Measurements from ENCODE around the gene SCN10A.

DNA sequence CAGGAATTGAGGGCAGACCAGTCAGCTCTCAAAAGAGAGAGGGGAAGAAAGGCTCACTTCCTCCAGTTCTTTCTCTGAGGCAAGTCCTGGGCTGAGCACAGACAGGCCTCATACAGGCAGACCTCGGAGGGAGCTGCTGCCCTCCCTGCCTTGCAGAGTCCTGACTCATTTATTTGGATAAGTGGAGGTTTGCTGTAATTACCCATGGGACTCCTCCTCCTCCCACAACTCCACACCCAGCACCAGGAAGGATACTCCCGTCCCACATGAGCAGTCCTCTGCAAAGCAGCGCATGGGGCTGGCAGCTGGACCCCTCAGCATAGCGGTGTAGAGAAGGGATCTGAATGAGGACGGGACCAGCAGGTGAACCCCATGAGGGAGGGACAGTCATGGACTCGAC, 13.4 kb upstream of the SCN10A start:
- TF ChIP-seq, protein P1, sequence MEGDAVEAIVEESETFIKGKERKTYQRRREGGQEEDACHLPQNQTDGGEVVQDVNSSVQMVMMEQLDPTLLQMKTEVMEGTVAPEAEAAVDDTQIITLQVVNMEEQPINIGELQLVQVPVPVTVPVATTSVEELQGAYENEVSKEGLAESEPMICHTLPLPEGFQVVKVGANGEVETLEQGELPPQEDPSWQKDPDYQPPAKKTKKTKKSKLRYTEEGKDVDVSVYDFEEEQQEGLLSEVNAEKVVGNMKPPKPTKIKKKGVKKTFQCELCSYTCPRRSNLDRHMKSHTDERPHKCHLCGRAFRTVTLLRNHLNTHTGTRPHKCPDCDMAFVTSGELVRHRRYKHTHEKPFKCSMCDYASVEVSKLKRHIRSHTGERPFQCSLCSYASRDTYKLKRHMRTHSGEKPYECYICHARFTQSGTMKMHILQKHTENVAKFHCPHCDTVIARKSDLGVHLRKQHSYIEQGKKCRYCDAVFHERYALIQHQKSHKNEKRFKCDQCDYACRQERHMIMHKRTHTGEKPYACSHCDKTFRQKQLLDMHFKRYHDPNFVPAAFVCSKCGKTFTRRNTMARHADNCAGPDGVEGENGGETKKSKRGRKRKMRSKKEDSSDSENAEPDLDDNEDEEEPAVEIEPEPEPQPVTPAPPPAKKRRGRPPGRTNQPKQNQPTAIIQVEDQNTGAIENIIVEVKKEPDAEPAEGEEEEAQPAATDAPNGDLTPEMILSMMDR (IDR thresholded peaks at IDR 0.05) = no peak
- TF ChIP-seq POLR2A (IDR thresholded peaks at IDR 0.05) = no peak
- TF ChIP-seq EP300 (IDR thresholded peaks at IDR 0.05) = no peak

Data from tibial nerve (tissue), 4 donors.